IPS DF 6.9 (cell line): ENCODE data around the gene MAGEF1.

Source experiments
- DNase-seq: peaks from one replicate; pipeline ENCODE4 v3.0.0-alpha.2; 2013; ENCODE audit warnings: low read depth, low spot score
- H3K27ac ChIP-seq: one replicate; pipeline ENCODE4 v1.5.1; 2013; ENCODE audit warnings: low read length, control low read depth
- H3K27me3 ChIP-seq: 2 replicates; pipeline ENCODE4 v1.6.1; 2013; ENCODE audit warnings: mild to moderate bottlenecking, low read length; ENCODE audit not compliant: control insufficient read depth, insufficient read depth
- H3K36me3 ChIP-seq: 2 replicates; pipeline ENCODE4 v1.6.1; 2013; ENCODE audit warnings: low read length; ENCODE audit not compliant: control insufficient read depth, insufficient read depth
- H3K4me1 ChIP-seq: 2 replicates; pipeline ENCODE4 v1.6.1; 2013; ENCODE audit warnings: low read length; ENCODE audit not compliant: control insufficient read depth, insufficient read depth
- H3K4me3 ChIP-seq: 2 replicates; pipeline ENCODE4 v1.5.1; 2013; ENCODE audit warnings: mild to moderate bottlenecking, low read length
- H3K9me3 ChIP-seq: 2 replicates; pipeline ENCODE4 v1.6.1; 2013; ENCODE audit warnings: low read length, inconsistent platforms; ENCODE audit not compliant: control insufficient read depth, insufficient read depth
- WGBS: extraction: QIAGEN DNeasy Blood & Tissue Kit; methylation state at CpG from one replicate; pipeline ENCODE4 v1.1.7; 2013; ENCODE audit warnings: mixed read lengths, missing lambda C conversion rate; ENCODE audit not compliant: insufficient read length, insufficient coverage; 5-methylcytosine and 5-hydroxymethylcytosine counted together

MAGEF1 gene

GRCh38 chr3:184663756-184664155, 48.1 kb downstream of the MAGEF1 start:
- H3K4me3 ChIP-seq, result no peak overlapping the region
- DNase-seq, result no peak
- H3K9me3 ChIP-seq, result no peaks in the 10 kb centered on the region
- no peaks in the 10 kb centered on the region for H3K27me3 ChIP-seq
- H3K36me3 ChIP-seq, result no peaks in the 10 kb centered on the region
- no CpG with 5 or more reads among the region's 12 CpGs for WGBS
- peaks cover 8% of the 10 kb centered on the region for H3K4me1 ChIP-seq
- H3K27ac ChIP-seq, result no peak overlapping the region

GRCh38 chr3:184663356-184663755, 48.5 kb downstream of the MAGEF1 start:
- Histone ChIP-seq H3K9me3 (no peaks in the 10 kb centered on the region), H3K4me1 (peaks cover 11% of the 10 kb centered on the region), H3K4me3 (no peak overlapping the region), H3K27me3 (no peaks in the 10 kb centered on the region), H3K36me3 (no peaks in the 10 kb centered on the region), H3K27ac (no peak overlapping the region)
- no CpG with 5 or more reads among the region's 6 CpGs for WGBS
- no peak for DNase-seq

GRCh38 chr3:184662187-184662586, 49.7 kb downstream of the MAGEF1 start:
- H3K4me3 ChIP-seq, result no peak overlapping the region
- no peaks in the 10 kb centered on the region for H3K27me3 ChIP-seq
- no peaks in the 10 kb centered on the region for H3K9me3 ChIP-seq
- DNase-seq, result no peak
- no CpG with 5 or more reads among the region's 5 CpGs for WGBS
- H3K36me3 ChIP-seq, result no peaks in the 10 kb centered on the region
- H3K27ac ChIP-seq, result no peak overlapping the region
- peaks cover 11% of the 10 kb centered on the region for H3K4me1 ChIP-seq

- H3K4me3 ChIP-seq, result no peak overlapping the region
- H3K36me3 ChIP-seq, result no peaks in the 10 kb centered on the region
- H3K27me3 ChIP-seq, result no peaks in the 10 kb centered on the region
- no peaks in the 10 kb centered on the region for H3K9me3 ChIP-seq
- H3K4me1 ChIP-seq, result peaks cover 13% of the 10 kb centered on the region
- no peak overlapping the region for H3K27ac ChIP-seq
- WGBS, result no CpG with 5 or more reads among the region's 6 CpGs
- DNase-seq, result no peak
Measured at GRCh38 chr3:184660931-184661330, 50.9 kb downstream of the MAGEF1 start.
